Measurements from ENCODE around the gene RTL10. TPM values are rescaled to one million over a fixed set of nuclear protein-coding genes. Genes with fewer than 3 reads are reported as not detected.

RTL10 gene
- total and polyA plus RNA-seq, 2 of the 4 experiments (the other 2 are of a cell fraction) = 8.6 to 12.1 TPM

GRCh38 chr22:19867617-19868016 is 12.9 kb upstream of the RTL10 start:
- H4K20me1 ChIP-seq (ENCODE audit: insufficient read depth, low read length) = no peaks in the 10 kb centered on the region
- H3K27me3 ChIP-seq (ENCODE audit: control insufficient read depth, insufficient read depth, low read length) = no peaks in the 10 kb centered on the region
- in situ Hi-C loops (cut with MboI; ENCODE audit: low sequenced_read_pairs) = no loop called here
- H4K91ac ChIP-seq (ENCODE audit: insufficient read depth, low read depth, low read length) = no peak overlapping the region
- H4K5ac ChIP-seq (ENCODE audit: low read depth, low read length) = no peak overlapping the region
- 0 out of 2 replicates have a peak, but pooled peaks cover 2% of the 10 kb centered on the region for H3K9me1 ChIP-seq (ENCODE audit: insufficient read depth, low read length)
- no peak overlapping the region for H2AK9ac ChIP-seq (replicated peaks; ENCODE audit: low read depth, low read length, poor library complexity)
- no peak overlapping the region for H3K14ac ChIP-seq (replicated peaks; ENCODE audit: low read depth, low read length)
- BruUV-seq (replicated peaks) = no TSS peak
- no peak for TF ChIP-seq CTCF (conservative IDR thresholded peaks at IDR 0.05; ENCODE audit: low read depth, low read length)
- TF ChIP-seq RFX5 (IDR thresholded peaks at IDR 0.05; ENCODE audit: low read depth, low read length) = no peak
- no peak for TF ChIP-seq MAFK (IDR thresholded peaks at IDR 0.05; ENCODE audit: low read depth, low read length)
- TF ChIP-seq CEBPB (IDR thresholded peaks at IDR 0.05; ENCODE audit: low read depth, low read length) = no peak
- TF ChIP-seq RAD21 (IDR thresholded peaks at IDR 0.05; ENCODE audit: low read length) = no peak
- no peak for TF ChIP-seq USF2 (IDR thresholded peaks at IDR 0.05; ENCODE audit: low read depth, low read length)
- no peak for TF ChIP-seq ELK1 (IDR thresholded peaks at IDR 0.05; ENCODE audit: borderline replicate concordance, low read depth, low read length)
- TF ChIP-seq FOS (IDR thresholded peaks at IDR 0.05; ENCODE audit: low read depth, low read length) = no peak
- TF ChIP-seq POLR2A (IDR thresholded peaks at IDR 0.05; ENCODE audit: low read depth, low read length) = no peak
- TF ChIP-seq MXI1 (IDR thresholded peaks at IDR 0.05; ENCODE audit: borderline replicate concordance, low read depth, low read length) = no peak
- no peak for TF ChIP-seq RCOR1 (IDR thresholded peaks at IDR 0.05; ENCODE audit: insufficient replicate concordance, low read length)
- TF ChIP-seq CHD1 (IDR thresholded peaks at IDR 0.05; ENCODE audit: low read depth, low read length) = no peak
- no peak for TF ChIP-seq SMC3 (IDR thresholded peaks at IDR 0.05; ENCODE audit: low read depth, low read length)
- no peak for TF ChIP-seq NFE2L2 (IDR thresholded peaks at IDR 0.05; ENCODE audit: low read depth, low read length)
- no peak for TF ChIP-seq BHLHE40 (IDR thresholded peaks at IDR 0.05; ENCODE audit: low read depth, low read length)
- no peak for TF ChIP-seq MAZ (IDR thresholded peaks at IDR 0.05; ENCODE audit: borderline replicate concordance, low read depth, low read length)
- no peak overlapping the region for H2BK15ac ChIP-seq (ENCODE audit: low read depth, low read length)
- no peak overlapping the region for H3K4me2 ChIP-seq (ENCODE audit: low read depth, low read length)
- ATAC-seq (ENCODE audit: low read depth) (no peak), DNase-seq (no peak)
- no CpG with 5 or more reads among the region's 7 CpGs for WGBS, 2 experiments (ENCODE audit: extremely low coverage in 2 of 2, insufficient read length in 1 of 2)
- H2AFZ ChIP-seq (replicated peaks; ENCODE audit: low read length, poor library complexity) = no peak overlapping the region
- intact Hi-C loops (cut with micrococcal nuclease) = no loop called here
- no peak overlapping the region for H4K8ac ChIP-seq (ENCODE audit: low read depth in 2 of 2, low read length in 2 of 2)
- H3K27ac ChIP-seq (ENCODE audit: insufficient read depth, low read length) = no peak overlapping the region
- no peak overlapping the region for H3K23ac ChIP-seq (ENCODE audit: low read depth, low read length)
- POLR2A ChIA-PET (ENCODE audit: unreplicated experiment) = no interaction called here
- no peak overlapping the region for H3K18ac ChIP-seq (ENCODE audit: low read depth, low read length)
- no peak overlapping the region for H3K4me3 ChIP-seq (ENCODE audit: insufficient read depth, low read depth, low read length)
- H3K9ac ChIP-seq (ENCODE audit: low read depth, low read length) = no peak overlapping the region
- CTCF ChIA-PET = interaction anchor here (0.6 kb wide), 1 partner anchor 137 kb away, joined by 3 read pairs; no protein-coding TSS in a partner anchor
- H3K4me1 ChIP-seq (ENCODE audit: control insufficient read depth, insufficient read depth, low read length) = no peaks in the 10 kb centered on the region
- no peak overlapping the region for H3K56ac ChIP-seq (ENCODE audit: extremely low read depth, insufficient read depth, low read length)
- no peak overlapping the region for H2BK20ac ChIP-seq (ENCODE audit: low read depth, low read length)
- no peaks in the 10 kb centered on the region for H3K79me1 ChIP-seq (ENCODE audit: low read depth in 1 of 2, low read length in 2 of 2)
- no peaks in the 10 kb centered on the region for H3K9me3 ChIP-seq (ENCODE audit: control insufficient read depth, insufficient read depth, low read length)
- dilution Hi-C loops (cut with HindIII; ENCODE audit: low sequenced_read_pairs, unreplicated experiment) = no loop called here
- no peak overlapping the region for H2AK5ac ChIP-seq (ENCODE audit: low read depth, low read length)
- H3K36me3 ChIP-seq (ENCODE audit: control insufficient read depth, insufficient read depth, low read length) = no peaks in the 10 kb centered on the region
- H2BK5ac ChIP-seq (ENCODE audit: low read depth, low read length, poor library complexity, severe bottlenecking) = no peak overlapping the region
- H2BK120ac ChIP-seq (ENCODE audit: low read depth, low read length) = no peak overlapping the region
- no peak overlapping the region for H3K4ac ChIP-seq (ENCODE audit: low read depth, low read length)
